ENCODE results near the gene TNXB.
"Not testable (repeated sequence)": the region's sequence is repeated elsewhere in the genome, so short reads cannot be mapped to it uniquely, and the experiment has no call there.

The TNXB gene

GRCh38 chr6:32144238-32144637, 35.1 kb upstream of the TNXB start:
- not testable (repeated sequence) for DNase-seq

- DNase-seq = no peak
These were observed 31.4 kb upstream of the TNXB start for GRCh38 chr6:32140420-32141046.

DNA sequence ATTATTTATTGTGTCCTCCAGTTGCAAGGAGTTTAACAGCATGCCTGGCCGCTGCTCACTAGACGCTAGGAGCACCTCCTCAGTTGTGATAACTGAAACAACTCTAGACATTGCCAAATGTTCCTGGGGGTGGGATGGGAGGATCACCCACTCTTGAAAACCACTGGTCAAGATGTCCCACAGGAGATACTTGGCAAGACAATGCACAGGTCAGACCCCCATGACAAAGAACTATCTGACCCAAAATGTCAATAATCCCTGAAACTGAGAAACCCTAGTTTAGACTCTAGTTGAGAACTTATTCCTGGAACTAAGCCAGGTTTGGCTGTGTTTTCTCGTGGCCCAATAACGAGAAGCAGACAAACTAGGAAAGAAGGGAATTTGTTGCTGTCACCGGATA, 30.5 kb upstream of the TNXB start:
- DNase-seq = no peak

- no peak for DNase-seq
These were observed 28.3 kb upstream of the TNXB start for GRCh38 chr6:32137454-32137853.

GRCh38 chr6:32133786-32134185, 24.6 kb upstream of the TNXB start:
- DNase-seq = no peak

DNA sequence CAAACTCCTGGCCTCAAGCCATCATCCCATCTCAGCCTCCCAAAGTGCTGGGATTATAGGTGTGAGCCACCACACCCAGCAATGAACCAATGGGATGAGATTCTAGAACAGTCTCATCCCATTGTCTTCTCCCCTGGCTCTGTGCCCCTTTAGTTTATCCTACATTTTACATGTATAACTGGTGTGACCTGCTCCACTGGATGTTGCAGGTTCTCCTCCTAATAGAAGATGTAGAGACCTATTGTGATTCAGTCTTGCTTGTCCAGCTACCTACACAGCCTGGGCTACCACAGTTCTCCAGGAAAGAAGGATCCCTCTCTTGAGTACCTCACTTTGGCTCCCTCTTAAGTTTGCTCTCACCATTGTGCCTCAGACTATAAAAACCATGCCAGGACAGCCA, 23.0 kb upstream of the TNXB start:
- no peak for DNase-seq

GRCh38 chr6:32131439-32131948, 22.4 kb upstream of the TNXB start:
- no peak for DNase-seq

DNA sequence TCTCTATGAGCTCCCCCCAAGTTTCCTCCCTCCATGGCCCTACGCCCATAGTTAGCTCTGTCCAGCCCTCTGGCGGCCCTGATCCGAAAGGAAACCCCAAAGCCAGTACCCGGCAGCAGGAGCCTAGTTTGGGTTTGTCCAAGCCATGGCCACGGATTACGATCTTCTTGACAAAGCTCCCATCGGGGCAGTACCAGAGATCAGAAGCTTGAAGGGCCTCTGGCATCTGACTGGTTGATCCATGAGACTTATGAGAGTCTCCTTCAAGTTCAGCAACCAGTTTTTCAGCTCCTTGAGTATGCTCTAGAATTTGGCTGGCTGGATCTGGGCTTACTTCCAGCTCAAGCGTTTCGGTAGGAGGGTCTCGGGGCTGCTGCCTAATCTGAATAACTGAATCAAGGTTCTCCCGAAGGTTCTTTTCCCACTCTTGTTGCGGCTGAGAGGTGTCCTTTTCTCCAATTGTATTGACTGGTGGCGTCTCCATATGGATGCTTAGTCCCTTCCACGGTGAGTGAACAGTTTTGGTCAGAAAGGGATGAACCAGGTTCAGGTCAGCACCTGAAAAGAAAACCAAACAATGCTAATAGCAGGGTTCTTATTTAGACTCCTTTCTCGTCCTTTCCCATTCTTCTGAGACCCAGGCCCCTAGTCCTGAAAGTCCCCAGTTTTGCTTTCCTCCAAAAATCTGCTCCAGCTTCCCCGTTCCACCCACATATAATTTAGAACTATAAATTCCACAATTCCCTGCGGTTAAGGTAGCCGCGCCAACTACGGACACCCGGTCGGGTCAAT, 20.4 kb upstream of the TNXB start:
- no peak for DNase-seq

DNA sequence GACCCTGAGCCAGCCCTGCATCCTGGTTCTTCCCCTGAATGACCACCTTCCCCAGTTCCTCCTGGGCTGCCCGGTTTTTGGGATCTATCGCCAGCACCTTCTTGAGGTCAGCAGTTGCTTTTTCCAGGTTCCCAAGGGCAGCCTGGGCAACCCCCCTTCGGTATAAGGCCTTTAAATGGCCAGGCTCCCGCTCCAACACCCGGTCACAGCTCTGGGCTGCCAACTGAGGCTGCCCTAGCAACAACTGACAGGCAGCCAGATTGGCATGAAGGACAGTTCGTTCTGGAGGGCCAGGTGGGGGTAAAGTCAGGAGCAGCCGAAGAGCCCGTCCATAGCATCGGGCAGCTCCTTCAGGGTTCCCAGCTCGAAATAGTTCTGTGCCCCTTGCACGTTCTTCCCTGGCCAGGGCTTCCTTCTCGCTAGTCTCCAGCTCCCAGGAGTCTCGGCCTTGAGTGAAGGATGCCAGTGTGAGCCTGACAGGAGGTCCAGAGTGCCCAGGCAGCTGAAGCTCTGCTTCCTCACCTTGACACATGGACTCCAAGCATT, 19.7 kb upstream of the TNXB start:
- no peak for DNase-seq

GRCh38 chr6:32127717-32128592, 18.8 kb upstream of the TNXB start, which contains the start of gene ATF6B:
Gene ATF6B, minus strand, starts transcription at chr6:32128246. Its CDS starts 39 bp downstream, at chr6:32128207.
- peak; percentile 93 for DNase-seq

DNA sequence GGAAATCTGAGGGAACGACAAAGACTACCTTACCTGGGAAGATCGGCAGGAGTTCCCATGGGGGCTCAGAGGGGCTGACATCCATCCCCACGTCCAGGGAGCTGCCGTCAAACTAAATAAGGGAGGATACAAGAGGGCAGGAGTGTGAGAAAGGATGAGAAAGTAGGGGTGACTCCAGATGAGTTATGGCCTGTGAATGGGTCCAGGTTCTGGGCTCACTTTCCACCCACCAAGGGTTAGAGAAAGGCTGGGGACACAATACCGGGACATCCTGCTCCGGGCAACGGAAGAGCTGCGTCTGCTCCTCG, 18.2 kb upstream of the TNXB start:
- DNase-seq = no peak

GRCh38 chr6:32126880-32127279, 17.7 kb upstream of the TNXB start:
- no peak for DNase-seq

GRCh38 chr6:32123681-32124080, 14.5 kb upstream of the TNXB start:
- no peak for DNase-seq

- no peak for DNase-seq
These were observed 11.5 kb upstream of the TNXB start for GRCh38 chr6:32120573-32121059.

DNA sequence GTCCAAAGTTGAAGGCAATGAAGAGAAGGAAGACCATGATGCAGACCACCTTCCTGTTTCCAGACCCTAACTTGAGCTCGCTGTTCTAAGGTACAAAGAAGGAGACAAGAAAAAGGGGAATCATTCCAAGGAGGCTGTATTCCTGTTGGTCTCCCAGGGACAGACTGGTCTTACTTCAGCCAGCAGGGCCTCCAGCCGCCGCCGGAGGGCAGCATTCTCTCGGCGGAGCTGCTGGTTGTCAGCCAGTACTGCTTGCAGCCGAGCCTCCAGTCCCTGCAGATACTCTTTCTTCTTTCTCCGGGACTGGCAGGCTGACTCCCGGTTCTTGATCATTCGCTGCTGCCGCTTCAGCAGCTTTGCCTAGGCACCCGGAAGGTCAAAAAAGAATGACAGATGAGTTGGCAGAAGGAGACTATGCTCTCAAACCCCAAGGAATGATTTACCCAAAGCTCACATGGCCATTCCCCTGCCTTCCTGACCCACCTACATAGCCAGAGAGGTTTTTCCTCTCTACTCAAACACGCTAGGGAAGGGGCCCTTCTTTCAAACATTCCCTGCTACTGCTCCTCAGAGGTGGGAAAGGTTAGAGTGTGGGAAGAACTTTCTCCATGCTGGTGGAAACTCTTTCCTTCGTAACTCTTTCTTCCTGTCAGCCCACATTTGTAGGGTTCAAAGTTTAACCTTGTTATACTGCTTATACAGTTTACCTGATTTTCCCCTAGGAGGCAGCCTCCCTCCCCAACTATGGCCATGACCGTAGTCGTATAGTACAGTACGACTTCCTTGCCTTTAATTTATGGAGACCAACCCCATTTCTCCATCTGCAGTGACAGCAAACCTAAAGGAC, 9.9 kb upstream of the TNXB start:
- peak; percentile 51 for DNase-seq

- DNase-seq = no peak
These were observed 8.3 kb upstream of the TNXB start for GRCh38 chr6:32117461-32117860.

GRCh38 chr6:32116674-32117073, 7.5 kb upstream of the TNXB start:
- DNase-seq = no peak

GRCh38 chr6:32115623-32116022, 6.5 kb upstream of the TNXB start:
- DNase-seq = no peak

DNA sequence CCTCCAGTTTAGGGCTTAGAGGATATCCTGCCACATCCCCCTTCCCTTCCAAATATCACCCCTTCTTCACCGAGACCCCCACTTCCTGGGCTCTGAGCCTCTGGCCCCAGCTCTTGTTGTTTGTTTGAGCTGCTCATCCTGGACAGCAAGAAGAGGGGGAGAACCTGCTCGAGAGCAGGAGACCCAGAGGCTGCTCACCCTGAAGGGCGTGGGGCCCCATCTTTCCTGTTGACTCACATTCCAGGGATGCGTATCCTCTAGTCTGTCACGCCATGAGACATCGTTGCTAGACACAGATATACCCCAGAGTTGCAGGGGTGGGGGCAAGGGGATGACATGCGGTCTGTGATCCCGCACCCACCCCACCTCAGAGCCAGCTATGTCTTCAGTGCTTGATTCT, 5.7 kb upstream of the TNXB start:
- no peak for DNase-seq

DNA sequence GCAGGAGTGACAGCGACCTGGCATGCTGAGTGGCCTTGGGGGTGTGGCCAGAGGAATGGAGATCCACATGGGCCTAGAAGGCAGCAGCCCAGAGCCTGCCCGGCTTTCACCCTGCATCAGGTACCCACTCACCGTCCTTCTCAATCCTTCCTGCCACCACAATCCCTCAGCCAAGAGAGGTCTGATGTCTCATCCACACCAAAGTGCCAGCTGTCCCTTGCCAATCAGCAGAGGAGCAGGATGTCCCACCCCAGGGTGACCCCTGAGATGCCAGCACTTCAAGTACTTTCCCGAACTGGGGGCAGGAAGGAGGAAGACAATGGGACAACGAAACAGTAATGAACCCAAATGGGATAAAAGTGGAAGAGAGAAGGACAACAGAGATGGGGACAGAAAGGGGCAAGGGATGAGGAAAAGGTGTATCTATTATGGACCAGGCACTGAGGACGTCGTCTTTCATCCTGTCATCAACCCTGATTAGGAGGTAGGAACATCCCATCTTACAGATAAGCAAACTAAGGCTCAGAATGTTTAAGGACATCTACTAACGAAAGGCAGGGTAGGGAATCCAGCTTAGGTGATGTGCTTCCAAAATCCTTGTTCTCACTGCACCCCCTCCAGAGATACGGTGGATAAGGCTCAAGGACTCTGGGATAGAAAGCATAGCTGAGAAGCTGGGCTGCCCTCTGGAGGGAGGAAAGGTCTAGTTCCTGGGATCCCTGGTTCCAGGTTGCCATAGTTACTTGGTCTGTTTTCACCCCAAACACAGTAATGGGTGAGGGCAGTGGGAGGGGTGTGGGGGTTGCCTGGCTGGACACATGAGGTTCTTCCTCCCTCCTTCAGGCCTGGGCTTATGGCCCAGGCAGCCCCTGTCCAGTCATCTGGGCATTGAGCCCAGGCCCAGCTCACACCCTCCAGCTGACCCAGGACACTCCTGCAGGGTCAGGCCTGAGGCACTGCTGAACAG, 4.5 kb upstream of the TNXB start:
- no peak for DNase-seq

Data from effector CD8-positive, alpha-beta T cell (primary cell).